ENCODE data around the gene GOLGA3. TPM values are rescaled to one million over a fixed set of nuclear protein-coding genes. Genes with fewer than 3 reads are reported as not detected.
"Not testable (repeated sequence)": the region's sequence is repeated elsewhere in the genome, so short reads cannot be mapped to it uniquely, and the experiment has no call there.

GOLGA3 gene
- total RNA-seq, 2 experiments from 2014 or later = 52.2 to 55.6 TPM

GRCh38 chr12:132779781-132780353 is 48.8 kb downstream of the GOLGA3 start:
- TF ChIP-seq CTCF (IDR thresholded peaks at IDR 0.05) = no peak
- Mint-ChIP-seq H3K36me3 (ENCODE audit: low read depth) (peaks cover 46% of the 10 kb centered on the region), H3K27ac (no peak overlapping the region), H3K4me1 (ENCODE audit: low read depth) (no peaks in the 10 kb centered on the region), H3K27me3 (no peaks in the 10 kb centered on the region), H3K4me3 (no peak overlapping the region), H3K9me3 (no peaks in the 10 kb centered on the region)
- ATAC-seq (no peak), DNase-seq (no peak)
- ChIA-PET CTCF (no interaction called here), POLR2A (interaction anchor here (1.1 kb wide), 1 partner anchor 27 kb away, joined by 3 read pairs; no protein-coding TSS in a partner anchor)
- intact Hi-C loops (cut with micrococcal nuclease) = no loop called here

DNA sequence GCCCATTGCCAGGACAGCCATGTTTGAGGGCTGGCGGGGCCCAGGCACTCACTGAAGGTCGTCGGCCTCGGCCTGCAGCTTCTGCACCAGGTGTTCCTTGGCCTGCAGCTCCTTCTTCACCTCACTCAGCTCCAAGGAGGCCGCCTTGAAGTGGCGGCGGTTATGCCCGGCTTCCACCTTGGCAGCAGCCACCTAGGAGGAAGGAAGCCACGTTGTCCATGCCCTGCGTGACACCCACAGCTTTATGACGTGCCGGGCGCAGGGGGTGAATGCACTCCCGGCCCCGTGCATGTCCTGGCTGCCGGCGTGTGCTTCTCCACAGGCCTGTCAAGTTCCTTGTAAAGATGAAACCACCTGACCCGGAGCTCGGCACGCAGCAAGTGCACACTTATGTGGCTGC is 51.1 kb downstream of the GOLGA3 start:
- Mint-ChIP-seq H3K27ac (no peak overlapping the region), H3K27me3 (no peaks in the 10 kb centered on the region), H3K4me3 (no peak overlapping the region), H3K4me1 (ENCODE audit: low read depth) (peaks cover 11% of the 10 kb centered on the region), H3K36me3 (ENCODE audit: low read depth) (peaks cover 44% of the 10 kb centered on the region), H3K9me3 (no peaks in the 10 kb centered on the region)
- TF ChIP-seq CTCF (IDR thresholded peaks at IDR 0.05) = no peak
- DNase-seq = no peak
- POLR2A ChIA-PET = interaction anchor here (2.0 kb wide), 1 partner anchor 17 kb away, joined by 5 read pairs; no protein-coding TSS in a partner anchor
- CTCF ChIA-PET = interaction anchor here (1.7 kb wide), 1 partner anchor 10 kb away, joined by 3 read pairs; no protein-coding TSS in a partner anchor
- intact Hi-C loops (cut with micrococcal nuclease) = no loop called here
- no peak for ATAC-seq

- no peak overlapping the region for H3K27ac Mint-ChIP-seq
- H3K27me3 Mint-ChIP-seq = no peaks in the 10 kb centered on the region
- no peak for TF ChIP-seq CTCF (IDR thresholded peaks at IDR 0.05)
- ChIA-PET POLR2A (interaction anchor here (2.0 kb wide), 1 partner anchor 16 kb away, joined by 5 read pairs; no protein-coding TSS in a partner anchor), CTCF (interaction anchor here (1.7 kb wide), 1 partner anchor 10 kb away, joined by 3 read pairs; no protein-coding TSS in a partner anchor)
- no peaks in the 10 kb centered on the region for H3K9me3 Mint-ChIP-seq
- intact Hi-C loops (cut with micrococcal nuclease) = no loop called here
- H3K36me3 Mint-ChIP-seq (ENCODE audit: low read depth) = peaks cover 46% of the 10 kb centered on the region
- peaks cover 14% of the 10 kb centered on the region for H3K4me1 Mint-ChIP-seq (ENCODE audit: low read depth)
- no peak overlapping the region for H3K4me3 Mint-ChIP-seq
- ATAC-seq (no peak), DNase-seq (no peak)
These were observed 51.7 kb downstream of the GOLGA3 start for GRCh38 chr12:132776816-132777568.

GRCh38 chr12:132776230-132776625 is 52.4 kb downstream of the GOLGA3 start:
- H3K27me3 Mint-ChIP-seq; DNase-seq; H3K4me3 Mint-ChIP-seq; intact Hi-C loops (cut with micrococcal nuclease); H3K9me3 Mint-ChIP-seq; H3K27ac Mint-ChIP-seq; ATAC-seq: not testable (repeated sequence)
- peaks cover 22% of the 10 kb centered on the region for H3K4me1 Mint-ChIP-seq (ENCODE audit: low read depth)
- ChIA-PET CTCF (interaction anchor here (1.1 to 1.7 kb wide), 2 partner anchors 9 to 30 kb away, joined by 3 read pairs; no protein-coding TSS in a partner anchor), POLR2A (interaction anchor here (1.1 to 2.0 kb wide), 2 partner anchors 11 to 16 kb away, joined by 4 to 5 read pairs; no protein-coding TSS in a partner anchor)
- H3K36me3 Mint-ChIP-seq (ENCODE audit: low read depth) = peaks cover 48% of the 10 kb centered on the region

- Mint-ChIP-seq H3K27me3 (no peaks in the 10 kb centered on the region), H3K36me3 (ENCODE audit: low read depth) (peaks cover 48% of the 10 kb centered on the region), H3K4me3 (no peak overlapping the region), H3K4me1 (ENCODE audit: low read depth) (peaks cover 25% of the 10 kb centered on the region), H3K9me3 (no peaks in the 10 kb centered on the region), H3K27ac (no peak overlapping the region)
- no peak for DNase-seq
- no peak for ATAC-seq
- TF ChIP-seq CTCF (IDR thresholded peaks at IDR 0.05) = no peak
- intact Hi-C loops (cut with micrococcal nuclease) = no loop called here
- ChIA-PET POLR2A (interaction anchor here (1.1 to 2.0 kb wide), 3 partner anchors 11 to 23 kb away, joined by 3 to 5 read pairs (median 4); no protein-coding TSS in a partner anchor), CTCF (interaction anchor here (1.1 kb wide), 1 partner anchor 31 kb away, joined by 3 read pairs; no protein-coding TSS in a partner anchor)
These were observed 53.0 kb downstream of the GOLGA3 start for GRCh38 chr12:132775502-132776229.

Measured in activated CD8-positive, alpha-beta T cell treated with anti-CD3 and anti-CD28 coated beads for 36 hours (primary cell).